ENCODE measurements around the gene AHCTF1.
A peak's percentile ranks its signal among the peaks of the same experiment; 100 is the strongest.

AHCTF1 gene

GRCh38 chr1:246951413-246951812, 19.7 kb upstream of the AHCTF1 start:
- no peaks in the 10 kb centered on the region for H4K20me1 ChIP-seq
- H3K4me1 ChIP-seq = peaks cover 13% of the 10 kb centered on the region
- H3K9ac ChIP-seq = no peak overlapping the region
- TF ChIP-seq Cebpa-rat (IDR thresholded peaks at IDR 0.05) = no peak
- peaks cover 7% of the 10 kb centered on the region; the same call in 1 of the 2 replicates for H3K9me3 ChIP-seq
- 0 out of 2 replicates have a peak overlapping the region, but pooled peaks have one; percentile 18 for H3K27ac ChIP-seq
- H3K4me2 ChIP-seq = no peak overlapping the region
- no peaks in the 10 kb centered on the region for H3K27me3 ChIP-seq
- H3K36me3 ChIP-seq = peaks cover 27% of the 10 kb centered on the region
- H3K4me3 ChIP-seq = no peak overlapping the region

- Histone ChIP-seq H3K27ac (no peak overlapping the region), H3K36me3 (peaks cover 26% of the 10 kb centered on the region), H4K20me1 (no peaks in the 10 kb centered on the region), H3K9ac (no peak overlapping the region), H3K4me1 (peaks cover 13% of the 10 kb centered on the region), H3K9me3 (peaks cover 7% of the 10 kb centered on the region; the same call in 1 of the 2 replicates), H3K27me3 (no peaks in the 10 kb centered on the region), H3K4me2 (no peak overlapping the region), H3K4me3 (no peak overlapping the region)
- no peak for TF ChIP-seq Cebpa-rat (IDR thresholded peaks at IDR 0.05)
Measured at GRCh38 chr1:246949956-246950355, 18.2 kb upstream of the AHCTF1 start.

DNA sequence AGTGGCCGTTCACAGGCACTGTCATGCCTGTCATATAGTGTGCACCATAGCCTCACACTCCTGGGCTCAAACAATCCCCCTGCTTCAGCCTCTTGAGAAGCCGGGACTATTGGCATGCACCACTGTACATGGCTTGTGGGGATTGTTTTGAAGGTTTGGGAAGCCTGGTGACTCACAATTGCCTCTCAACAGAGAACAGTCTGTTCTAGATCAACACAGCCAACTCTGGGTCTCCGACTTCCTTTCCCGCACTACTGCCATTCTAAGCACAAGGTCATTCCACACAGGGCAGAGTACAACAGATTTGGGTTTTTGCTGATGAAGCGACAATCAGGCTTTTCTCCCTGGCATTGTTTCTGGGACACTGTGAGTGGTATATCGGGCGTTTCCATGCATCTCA, 15.5 kb upstream of the AHCTF1 start:
- Histone ChIP-seq H3K4me2 (no peak overlapping the region), H3K27ac (no peak overlapping the region), H3K4me3 (no peak overlapping the region), H3K9me3 (peaks cover 7% of the 10 kb centered on the region; the same call in 1 of the 2 replicates), H3K36me3 (peaks cover 41% of the 10 kb centered on the region), H3K27me3 (no peaks in the 10 kb centered on the region), H4K20me1 (no peaks in the 10 kb centered on the region), H3K9ac (no peak overlapping the region), H3K4me1 (peaks cover 13% of the 10 kb centered on the region)
- no peak for TF ChIP-seq Cebpa-rat (IDR thresholded peaks at IDR 0.05)

GRCh38 chr1:246946366-246946765, 14.6 kb upstream of the AHCTF1 start:
- no peak overlapping the region for H3K4me2 ChIP-seq
- no peak overlapping the region for H3K9ac ChIP-seq
- H3K27me3 ChIP-seq = no peaks in the 10 kb centered on the region
- no peaks in the 10 kb centered on the region for H4K20me1 ChIP-seq
- no peak overlapping the region for H3K27ac ChIP-seq
- H3K4me1 ChIP-seq = 0 out of 2 replicates have a peak, but pooled peaks cover 6% of the 10 kb centered on the region
- no peak for TF ChIP-seq Cebpa-rat (IDR thresholded peaks at IDR 0.05)
- H3K36me3 ChIP-seq = peaks cover 35% of the 10 kb centered on the region
- no peak overlapping the region for H3K4me3 ChIP-seq
- peaks cover 3% of the 10 kb centered on the region; the same call in 1 of the 2 replicates for H3K9me3 ChIP-seq

- H3K4me2 ChIP-seq = no peak overlapping the region
- peaks cover 15% of the 10 kb centered on the region for H3K4me1 ChIP-seq
- H3K27me3 ChIP-seq = no peaks in the 10 kb centered on the region
- TF ChIP-seq Cebpa-rat (IDR thresholded peaks at IDR 0.05) = no peak
- peaks cover 17% of the 10 kb centered on the region for H3K36me3 ChIP-seq
- H3K4me3 ChIP-seq = no peak overlapping the region
- peaks cover 19% of the 10 kb centered on the region for H4K20me1 ChIP-seq
- 0 out of 2 replicates have a peak, but pooled peaks cover 4% of the 10 kb centered on the region for H3K9me3 ChIP-seq
- H3K9ac ChIP-seq = no peak overlapping the region
- no peak overlapping the region for H3K27ac ChIP-seq
Measured at GRCh38 chr1:246934765-246935164, 3.0 kb upstream of the AHCTF1 start.

GRCh38 chr1:246933893-246934292, 2.1 kb upstream of the AHCTF1 start:
- Histone ChIP-seq H3K4me3 (no peak overlapping the region), H3K9me3 (peaks cover 7% of the 10 kb centered on the region; the same call in 1 of the 2 replicates), H3K9ac (no peak overlapping the region), H3K36me3 (peaks cover 15% of the 10 kb centered on the region), H3K27ac (no peak overlapping the region), H3K4me1 (peaks cover 23% of the 10 kb centered on the region), H3K4me2 (no peak overlapping the region), H3K27me3 (no peaks in the 10 kb centered on the region), H4K20me1 (peaks cover 28% of the 10 kb centered on the region)
- no peak for TF ChIP-seq Cebpa-rat (IDR thresholded peaks at IDR 0.05)

DNA sequence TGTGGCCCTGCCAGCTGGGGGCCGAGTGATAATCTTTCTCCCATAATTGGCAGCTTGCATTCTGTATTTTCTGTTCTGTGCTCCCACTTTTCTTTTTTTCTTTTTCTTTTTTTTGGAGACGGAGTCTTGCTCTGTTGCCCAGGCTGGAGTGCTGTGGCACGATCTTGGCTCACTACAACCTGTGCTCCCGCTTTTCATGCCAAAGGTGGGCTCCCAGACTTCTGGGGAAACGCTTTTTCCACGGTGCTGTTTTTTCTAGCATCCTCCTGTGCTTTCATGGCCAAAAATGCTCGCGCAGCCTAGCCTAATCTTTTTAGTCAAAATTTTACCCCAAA, 585 bp upstream of the AHCTF1 start:
- Histone ChIP-seq H3K9me3 (peaks cover 22% of the 10 kb centered on the region), H3K27me3 (no peaks in the 10 kb centered on the region), H4K20me1 (peaks cover 31% of the 10 kb centered on the region), H3K36me3 (peaks cover 23% of the 10 kb centered on the region), H3K4me2 (peak overlapping the region; percentile 90), H3K4me3 (peak overlapping the region; percentile 93), H3K27ac (peak overlapping the region; percentile 95), H3K9ac (peak overlapping the region; percentile 98), H3K4me1 (peaks cover 23% of the 10 kb centered on the region)
- no peak for TF ChIP-seq Cebpa-rat (IDR thresholded peaks at IDR 0.05)

DNA sequence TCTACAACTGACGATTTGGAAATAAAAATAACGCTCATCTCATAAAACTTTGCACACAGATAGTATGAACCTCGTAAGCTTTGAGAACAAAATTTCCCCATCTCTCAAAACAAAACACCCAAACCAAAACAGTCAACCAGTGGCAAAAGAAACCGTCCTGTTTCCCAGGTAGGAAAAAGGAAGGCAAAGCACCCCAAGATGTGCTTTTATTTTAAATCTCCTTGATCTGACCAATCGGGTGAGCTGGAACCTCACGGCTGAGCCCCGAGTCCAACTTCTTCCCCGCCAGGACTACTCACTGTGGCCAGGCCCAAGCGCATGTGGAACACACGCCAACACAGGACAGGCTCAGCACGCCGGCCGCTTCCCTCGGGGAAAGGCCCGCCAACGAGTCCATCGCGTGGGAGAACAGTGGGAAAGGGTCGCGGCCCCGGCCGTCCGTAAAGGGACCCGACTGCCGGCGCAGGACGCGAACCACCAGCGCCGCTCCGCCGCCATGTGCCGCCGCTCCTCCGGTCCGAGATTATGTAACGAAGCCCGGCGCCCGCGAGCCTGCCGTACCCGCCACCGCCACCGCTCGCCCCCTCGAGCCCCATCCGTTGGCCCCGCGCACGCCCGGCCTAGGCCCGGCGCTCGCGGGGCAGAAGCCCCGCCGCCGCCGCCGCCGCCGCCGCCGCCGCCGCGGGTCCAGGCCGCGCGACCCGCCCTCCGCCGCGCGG, 759 bp downstream of the AHCTF1 start:
- peak overlapping the region; percentile 98 for H3K9ac ChIP-seq
- H3K36me3 ChIP-seq = peaks cover 36% of the 10 kb centered on the region
- H3K4me3 ChIP-seq = peak overlapping the region; percentile 93
- H3K4me2 ChIP-seq = peak overlapping the region; percentile 84
- H3K27me3 ChIP-seq = no peaks in the 10 kb centered on the region
- peaks cover 36% of the 10 kb centered on the region for H3K9me3 ChIP-seq
- peaks cover 23% of the 10 kb centered on the region for H3K4me1 ChIP-seq
- no peak for TF ChIP-seq Cebpa-rat (IDR thresholded peaks at IDR 0.05)
- peak overlapping the region; percentile 95 for H3K27ac ChIP-seq
- H4K20me1 ChIP-seq = peaks cover 32% of the 10 kb centered on the region

DNA sequence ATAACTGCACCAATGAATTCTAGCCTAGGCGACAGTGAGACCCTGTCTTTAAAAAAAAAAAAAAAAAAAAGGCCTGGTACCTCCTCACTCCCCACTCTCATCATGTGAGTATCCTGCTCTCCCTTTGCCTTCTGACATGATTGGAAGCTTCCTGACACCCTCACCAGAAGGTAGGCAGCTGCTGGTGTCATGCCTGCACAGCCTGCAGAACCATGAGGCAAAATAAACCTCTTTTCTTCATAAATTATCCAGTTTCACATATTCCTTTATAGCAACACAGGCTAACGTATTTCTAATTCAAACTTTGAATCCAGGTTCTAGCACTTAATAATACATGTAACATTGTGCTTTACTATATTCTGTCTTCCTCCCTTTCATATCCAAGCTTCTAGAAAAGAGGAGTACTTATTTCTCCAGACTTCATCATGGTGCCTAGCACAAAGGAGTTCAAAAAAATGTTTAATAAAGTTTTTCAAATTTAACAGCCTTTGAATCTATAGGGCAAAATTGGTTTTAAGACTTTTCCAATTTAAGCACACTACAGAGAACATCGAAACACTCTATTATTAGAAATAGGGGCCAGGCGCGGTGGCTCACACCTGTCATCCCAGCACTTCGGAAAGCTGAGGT, 5.6 kb downstream of the AHCTF1 start:
- no peak overlapping the region for H3K4me2 ChIP-seq
- H3K9ac ChIP-seq = no peak overlapping the region
- peaks cover 15% of the 10 kb centered on the region for H3K4me1 ChIP-seq
- peak overlapping the region; percentile 32; the same call in 1 of the 2 replicates for H3K4me3 ChIP-seq
- peaks cover 80% of the 10 kb centered on the region for H3K9me3 ChIP-seq
- no peak for TF ChIP-seq Cebpa-rat (IDR thresholded peaks at IDR 0.05)
- H3K27ac ChIP-seq = no peak overlapping the region
- H3K27me3 ChIP-seq = no peaks in the 10 kb centered on the region
- H3K36me3 ChIP-seq = peaks cover 78% of the 10 kb centered on the region
- H4K20me1 ChIP-seq = peaks cover 68% of the 10 kb centered on the region

DNA sequence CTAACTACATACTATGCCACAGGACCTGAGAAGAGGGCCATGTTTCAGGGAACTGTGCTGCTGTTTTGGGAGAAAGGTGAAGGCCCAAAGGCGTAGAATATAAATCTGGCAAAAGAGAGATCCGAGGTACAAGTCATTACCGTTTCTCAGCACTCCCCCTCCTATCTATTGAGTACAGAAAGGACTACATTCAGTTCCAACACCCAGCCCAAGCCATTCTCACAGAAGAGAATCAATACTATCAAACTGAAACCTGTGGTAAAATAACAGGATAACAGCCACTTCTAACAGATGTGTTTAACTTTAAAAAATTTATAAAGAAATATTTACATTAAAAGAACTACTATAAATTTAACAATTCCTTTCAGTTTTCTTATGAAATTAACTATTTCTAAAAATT, 7.8 kb downstream of the AHCTF1 start:
- Histone ChIP-seq H3K4me1 (no peaks in the 10 kb centered on the region), H3K36me3 (peaks cover 92% of the 10 kb centered on the region), H3K27ac (no peak overlapping the region), H3K4me2 (no peak overlapping the region), H3K9ac (no peak overlapping the region), H3K27me3 (no peaks in the 10 kb centered on the region), H4K20me1 (peaks cover 68% of the 10 kb centered on the region), H3K4me3 (no peak overlapping the region), H3K9me3 (peaks cover 92% of the 10 kb centered on the region)
- TF ChIP-seq Cebpa-rat (IDR thresholded peaks at IDR 0.05) = no peak

Data from BLaER1 (cell line).